WTC11 (cell line): ENCODE results near the gene GPRC5C.

ENCODE experiments used
- ZNF671 ChIP-seq: fragments of 250-450 bp; sonication (Bioruptor Pico); IDR thresholded peaks from 2 replicates; pipeline ENCODE4 v1.8.0; 2021; ENCODE audit warnings: mild to moderate bottlenecking
- TF ChIP-seq, protein P1 (sequence below): fragments of 200-600 bp; IDR thresholded peaks from 2 replicates; pipeline ENCODE4 v1.8.0; 2022; ENCODE audit warnings: antibody characterized with exemption
- TF ChIP-seq, protein P2 (sequence below): sonication (generic); formaldehyde crosslinking; IDR thresholded peaks from 2 replicates; pipeline ENCODE4 v1.8.1; 2023; ENCODE audit warnings: mild to moderate bottlenecking, missing genetic modification reagents, moderate library complexity

DNA sequence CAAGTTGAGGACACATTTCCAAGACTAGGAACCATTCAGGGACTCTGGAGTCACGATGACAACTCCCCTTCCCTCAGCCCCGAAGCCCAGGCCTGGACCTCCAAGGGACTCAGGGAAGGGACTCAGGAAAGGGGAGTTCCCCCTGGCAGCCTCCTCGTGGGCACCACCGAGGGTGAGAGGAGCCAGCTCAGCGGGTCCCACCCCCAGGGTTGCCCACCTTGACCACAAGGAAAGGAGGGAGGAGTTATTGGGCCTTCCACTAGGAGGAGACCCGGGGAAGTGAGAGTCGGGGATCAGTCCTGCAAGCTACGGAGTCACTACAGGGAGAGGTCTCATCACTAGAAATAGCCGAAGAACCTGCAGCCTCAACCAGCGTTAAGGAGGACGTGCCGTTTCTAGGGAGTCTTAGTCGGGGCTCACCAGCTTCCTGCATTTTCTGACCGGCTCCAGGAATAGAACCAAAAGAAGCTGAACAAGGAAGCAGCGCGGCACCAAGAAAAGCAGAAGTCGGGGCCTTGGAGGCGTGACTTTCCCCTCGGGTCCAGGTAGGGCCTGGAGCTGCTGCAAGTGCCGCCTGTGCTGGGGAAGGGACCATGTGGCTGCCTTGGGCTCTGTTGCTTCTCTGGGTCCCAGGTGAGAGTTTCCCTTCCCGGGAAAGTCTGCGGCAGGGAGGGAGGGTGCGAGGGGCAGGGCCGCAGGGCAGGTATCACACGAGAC is 34.4 kb downstream of the GPRC5C start, which contains the start of gene CD300A:
- TF ChIP-seq, protein P1, sequence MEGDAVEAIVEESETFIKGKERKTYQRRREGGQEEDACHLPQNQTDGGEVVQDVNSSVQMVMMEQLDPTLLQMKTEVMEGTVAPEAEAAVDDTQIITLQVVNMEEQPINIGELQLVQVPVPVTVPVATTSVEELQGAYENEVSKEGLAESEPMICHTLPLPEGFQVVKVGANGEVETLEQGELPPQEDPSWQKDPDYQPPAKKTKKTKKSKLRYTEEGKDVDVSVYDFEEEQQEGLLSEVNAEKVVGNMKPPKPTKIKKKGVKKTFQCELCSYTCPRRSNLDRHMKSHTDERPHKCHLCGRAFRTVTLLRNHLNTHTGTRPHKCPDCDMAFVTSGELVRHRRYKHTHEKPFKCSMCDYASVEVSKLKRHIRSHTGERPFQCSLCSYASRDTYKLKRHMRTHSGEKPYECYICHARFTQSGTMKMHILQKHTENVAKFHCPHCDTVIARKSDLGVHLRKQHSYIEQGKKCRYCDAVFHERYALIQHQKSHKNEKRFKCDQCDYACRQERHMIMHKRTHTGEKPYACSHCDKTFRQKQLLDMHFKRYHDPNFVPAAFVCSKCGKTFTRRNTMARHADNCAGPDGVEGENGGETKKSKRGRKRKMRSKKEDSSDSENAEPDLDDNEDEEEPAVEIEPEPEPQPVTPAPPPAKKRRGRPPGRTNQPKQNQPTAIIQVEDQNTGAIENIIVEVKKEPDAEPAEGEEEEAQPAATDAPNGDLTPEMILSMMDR = no peak
- TF ChIP-seq ZNF671 (CRISPR knock-in tag) = no peak
- TF ChIP-seq, protein P2, sequence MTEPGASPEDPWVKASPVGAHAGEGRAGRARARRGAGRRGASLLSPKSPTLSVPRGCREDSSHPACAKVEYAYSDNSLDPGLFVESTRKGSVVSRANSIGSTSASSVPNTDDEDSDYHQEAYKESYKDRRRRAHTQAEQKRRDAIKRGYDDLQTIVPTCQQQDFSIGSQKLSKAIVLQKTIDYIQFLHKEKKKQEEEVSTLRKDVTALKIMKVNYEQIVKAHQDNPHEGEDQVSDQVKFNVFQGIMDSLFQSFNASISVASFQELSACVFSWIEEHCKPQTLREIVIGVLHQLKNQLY = no peak
